Activated gamma-delta T cell treated with anti-CD3 and anti-CD28 coated beads, Interleukin-2, amount 50 U/mL, for 16 hours (primary cell): ENCODE measurements around the gene UBE2B.

Source experiments
- DNase-seq: peaks from one replicate; pipeline ENCODE4 v3.0.0-alpha.2; 2020; ENCODE audit warnings: low read depth

Gene UBE2B

DNA sequence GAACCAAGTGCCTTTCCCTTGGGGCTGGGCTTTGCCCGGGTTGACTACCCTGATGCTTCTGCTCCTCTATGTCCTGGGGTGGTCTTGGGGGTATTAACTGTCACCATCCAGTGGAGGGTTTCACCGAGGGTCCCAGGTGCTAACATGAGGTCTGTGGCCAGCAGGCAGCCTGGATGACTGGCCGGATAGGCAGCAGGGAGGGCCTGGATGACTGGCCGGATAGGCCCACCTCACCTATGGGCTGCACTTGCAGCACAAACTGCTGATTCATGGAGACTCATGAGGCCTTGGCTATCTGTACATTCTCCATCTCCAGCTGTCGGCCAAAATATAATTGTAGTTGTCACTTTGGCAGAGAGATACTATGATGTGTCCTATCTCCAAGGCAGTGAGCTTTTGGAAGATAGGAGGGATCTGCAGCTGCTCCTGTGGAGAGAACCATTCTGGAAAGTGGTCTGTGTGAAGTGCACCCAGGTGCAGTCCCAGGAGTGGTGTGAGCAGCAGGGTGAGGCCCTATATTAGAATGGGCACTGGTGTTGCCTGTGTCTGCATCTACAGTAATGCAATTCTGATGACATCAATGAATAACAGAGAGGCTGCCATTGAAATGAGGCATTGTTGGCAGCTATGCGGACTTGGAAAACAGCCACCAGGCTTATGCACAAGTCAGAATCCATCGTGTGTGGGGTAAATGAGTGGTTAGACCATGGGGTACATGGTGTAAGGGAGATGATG lies 66.6 kb downstream of the UBE2B start:
- DNase-seq, result no peak

GRCh38 chr5:134438721-134439123 lies 67.4 kb downstream of the UBE2B start:
- no peak for DNase-seq

DNA sequence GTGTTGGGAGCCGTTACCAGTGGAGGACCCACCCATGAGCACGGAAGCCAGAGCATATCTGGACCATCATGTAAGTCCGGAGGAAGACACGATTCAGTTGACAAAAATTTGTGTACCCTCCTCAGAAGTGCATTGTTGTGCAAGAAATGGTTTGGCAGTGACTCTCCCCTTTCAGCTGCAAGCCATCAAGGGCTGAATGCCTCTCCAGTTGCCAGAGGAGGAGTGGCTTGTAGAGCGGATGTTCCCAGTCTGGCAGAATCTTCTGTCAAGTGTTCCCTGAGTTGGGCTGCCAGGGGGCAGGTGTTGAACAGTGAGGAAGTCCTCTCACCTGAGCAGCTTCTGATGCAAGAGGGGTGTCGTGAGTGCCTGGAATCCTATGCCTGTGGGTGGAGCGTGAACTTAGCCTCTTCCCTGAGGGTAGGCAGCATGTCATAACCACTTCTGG lies 67.9 kb downstream of the UBE2B start:
- no peak for DNase-seq

DNA sequence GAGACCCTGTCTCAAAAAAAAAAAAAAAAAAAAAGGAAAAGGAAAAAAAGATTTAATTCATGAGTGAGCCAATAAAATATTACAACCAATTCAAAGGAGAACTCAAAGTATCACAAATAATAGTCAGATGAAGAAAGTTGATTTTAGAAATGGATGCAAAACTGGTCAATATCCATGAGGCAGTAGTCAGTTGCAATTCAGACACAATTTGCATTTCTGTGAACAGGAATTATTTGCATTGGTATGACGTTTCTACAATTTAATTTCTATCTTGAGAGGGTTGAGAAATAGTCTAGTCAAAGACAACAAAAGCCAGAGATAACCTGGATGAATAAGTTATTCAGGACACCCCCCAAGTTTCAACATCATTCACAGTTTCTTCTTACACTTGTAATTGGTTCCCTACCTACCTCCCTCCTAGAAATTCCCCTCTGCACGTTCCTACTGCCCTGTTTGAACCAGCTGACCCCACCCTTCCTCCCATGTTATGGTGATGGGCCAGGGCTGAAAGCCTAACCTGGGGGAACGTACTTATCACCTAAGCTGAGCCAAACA lies 68.9 kb downstream of the UBE2B start:
- no peak for DNase-seq
